HG03095 (cell line): ENCODE results near the gene JRKL.
A peak's percentile ranks its signal among the peaks of the same experiment; 100 is the strongest.

Source experiments
- ATAC-seq: cut with Tn5 transposase; IDR thresholded peaks from one replicate; pipeline ENCODE4 v1.9.1; 2021; ENCODE audit warnings: moderate library complexity; ENCODE audit not compliant: unreplicated experiment

The JRKL gene

GRCh38 chr11:96389720-96390487 lies at the start of gene JRKL, which contains the start of gene CCDC82:
TSS of gene JRKL (plus strand) at chr11:96390013. CDS start at chr11:96390650, 637 bp downstream.
TSS of gene CCDC82 (minus strand) at chr11:96389912. CDS start at chr11:96384747, 5,165 bp downstream.
- peak; percentile 93 for ATAC-seq

- no peak for ATAC-seq
These were observed 49.3 kb upstream of the JRKL start for GRCh38 chr11:96340555-96340885.

- peak; percentile 33 for ATAC-seq
These were observed 48.4 kb upstream of the JRKL start for GRCh38 chr11:96341211-96342013.

GRCh38 chr11:96342014-96342960 lies 47.5 kb upstream of the JRKL start:
- ATAC-seq = no peak

- ATAC-seq = peak; percentile 84
These were observed 46.7 kb upstream of the JRKL start, which contains the start of gene MAML2 for GRCh38 chr11:96342961-96343711. TSS of gene MAML2 (minus strand) at chr11:96343195. CDS start at chr11:96341895, 1,300 bp downstream.

GRCh38 chr11:96356848-96357247 lies 33.0 kb upstream of the JRKL start:
- ATAC-seq = no peak

GRCh38 chr11:96357794-96358193 lies 32.0 kb upstream of the JRKL start:
- no peak for ATAC-seq

- ATAC-seq = no peak
These were observed 31.5 kb upstream of the JRKL start for GRCh38 chr11:96358321-96358720.

GRCh38 chr11:96361778-96362177 lies 28.0 kb upstream of the JRKL start:
- no peak for ATAC-seq

- ATAC-seq = no peak
These were observed 24.3 kb upstream of the JRKL start for GRCh38 chr11:96365493-96365892.

GRCh38 chr11:96366024-96366423 lies 23.8 kb upstream of the JRKL start:
- no peak for ATAC-seq

- no peak for ATAC-seq
These were observed 22.5 kb upstream of the JRKL start for GRCh38 chr11:96367342-96367741.

- ATAC-seq = no peak
These were observed 16.0 kb upstream of the JRKL start for GRCh38 chr11:96373826-96374225.

- no peak for ATAC-seq
These were observed 13.0 kb upstream of the JRKL start for GRCh38 chr11:96376796-96377195.

GRCh38 chr11:96384156-96384555 lies 5.7 kb upstream of the JRKL start:
- ATAC-seq = no peak

- ATAC-seq = no peak
These were observed 4.6 kb upstream of the JRKL start for GRCh38 chr11:96385187-96385586.

- ATAC-seq = peak; percentile 38
These were observed 708 bp upstream of the JRKL start for GRCh38 chr11:96388891-96389719.

GRCh38 chr11:96390488-96390792 lies 627 bp downstream of the JRKL start:
- ATAC-seq = no peak

- no peak for ATAC-seq
These were observed 2.0 kb downstream of the JRKL start for GRCh38 chr11:96391698-96392307.
